ENCODE measurements around the gene DYDC1.

DYDC1 gene

GRCh38 chr10:80324891-80325364 lies 31.6 kb downstream of the DYDC1 start:
- Histone ChIP-seq H4K20me1 (ENCODE audit: insufficient read depth, low read length, poor library complexity, severe bottlenecking) (no peaks in the 10 kb centered on the region), H2AFZ (ENCODE audit: low read length) (no peak overlapping the region), H3K9me2 (replicated peaks; ENCODE audit: low read depth, low read length) (no peaks in the 10 kb centered on the region), H3K27me3 (ENCODE audit: insufficient read depth, low read length, poor library complexity, severe bottlenecking) (no peaks in the 10 kb centered on the region), H3K9ac (ENCODE audit: low read depth, low read length, poor library complexity, severe bottlenecking) (no peak overlapping the region), H3K79me2 (ENCODE audit: insufficient read depth, low read length) (no peaks in the 10 kb centered on the region), H3K9me3 (ENCODE audit: insufficient read depth, low read depth, low read length) (no peaks in the 10 kb centered on the region), H3K36me3 (ENCODE audit: insufficient read depth, low read length) (no peaks in the 10 kb centered on the region), H3F3A (ENCODE audit: low read depth) (no peaks in the 10 kb centered on the region), H3K4me2 (ENCODE audit: low read depth, low read length, poor library complexity, severe bottlenecking) (no peak overlapping the region), H3K4me3 (ENCODE audit: low read length, poor library complexity, severe bottlenecking) (no peak overlapping the region), H3K4me1 (ENCODE audit: insufficient read depth, low read length, poor library complexity, severe bottlenecking) (peaks cover 16% of the 10 kb centered on the region)
- TF ChIP-seq CTCF (conservative IDR thresholded peaks at IDR 0.05; ENCODE audit: low read length) (no peak), EZH2phosphoT487 (IDR thresholded peaks at IDR 0.05; ENCODE audit: borderline replicate concordance) (no peak)

- H3K36me3 ChIP-seq (ENCODE audit: insufficient read depth, low read length): no peaks in the 10 kb centered on the region
- no peaks in the 10 kb centered on the region for H3K9me3 ChIP-seq (ENCODE audit: insufficient read depth, low read depth, low read length)
- H3K79me2 ChIP-seq (ENCODE audit: insufficient read depth, low read length): no peaks in the 10 kb centered on the region
- no peak overlapping the region for H3K4me3 ChIP-seq (ENCODE audit: low read length, poor library complexity, severe bottlenecking)
- no peak overlapping the region for H3K9ac ChIP-seq (ENCODE audit: low read depth, low read length, poor library complexity, severe bottlenecking)
- peak overlapping the region; percentile 1 for H3K4me2 ChIP-seq (ENCODE audit: low read depth, low read length, poor library complexity, severe bottlenecking)
- no peaks in the 10 kb centered on the region for H4K20me1 ChIP-seq (ENCODE audit: insufficient read depth, low read length, poor library complexity, severe bottlenecking)
- H3K27me3 ChIP-seq (ENCODE audit: insufficient read depth, low read length, poor library complexity, severe bottlenecking): no peaks in the 10 kb centered on the region
- peaks cover 16% of the 10 kb centered on the region for H3K4me1 ChIP-seq (ENCODE audit: insufficient read depth, low read length, poor library complexity, severe bottlenecking)
- H3F3A ChIP-seq (ENCODE audit: low read depth): no peaks in the 10 kb centered on the region
- TF ChIP-seq EZH2phosphoT487 (IDR thresholded peaks at IDR 0.05; ENCODE audit: borderline replicate concordance): no peak
- no peak for TF ChIP-seq CTCF (conservative IDR thresholded peaks at IDR 0.05; ENCODE audit: low read length)
- no peaks in the 10 kb centered on the region for H3K9me2 ChIP-seq (replicated peaks; ENCODE audit: low read depth, low read length)
- no peak overlapping the region for H2AFZ ChIP-seq (ENCODE audit: low read length)
Observed at GRCh38 chr10:80324086-80324485, 32.5 kb downstream of the DYDC1 start.

- no peaks in the 10 kb centered on the region for H3K79me2 ChIP-seq (ENCODE audit: insufficient read depth, low read length)
- H3F3A ChIP-seq (ENCODE audit: low read depth): no peaks in the 10 kb centered on the region
- no peaks in the 10 kb centered on the region for H3K27me3 ChIP-seq (ENCODE audit: insufficient read depth, low read length, poor library complexity, severe bottlenecking)
- H2AFZ ChIP-seq (ENCODE audit: low read length): peak overlapping the region; percentile 51; the same call in 1 of the 2 replicates
- no peak overlapping the region for H3K4me3 ChIP-seq (ENCODE audit: low read length, poor library complexity, severe bottlenecking)
- H3K4me1 ChIP-seq (ENCODE audit: insufficient read depth, low read length, poor library complexity, severe bottlenecking): peaks cover 16% of the 10 kb centered on the region
- no peaks in the 10 kb centered on the region for H4K20me1 ChIP-seq (ENCODE audit: insufficient read depth, low read length, poor library complexity, severe bottlenecking)
- no peaks in the 10 kb centered on the region for H3K9me2 ChIP-seq (replicated peaks; ENCODE audit: low read depth, low read length)
- H3K9ac ChIP-seq (ENCODE audit: low read depth, low read length, poor library complexity, severe bottlenecking): no peak overlapping the region
- H3K36me3 ChIP-seq (ENCODE audit: insufficient read depth, low read length): no peaks in the 10 kb centered on the region
- no peaks in the 10 kb centered on the region for H3K9me3 ChIP-seq (ENCODE audit: insufficient read depth, low read depth, low read length)
- H3K4me2 ChIP-seq (ENCODE audit: low read depth, low read length, poor library complexity, severe bottlenecking): peak overlapping the region; percentile 21
- TF ChIP-seq EZH2phosphoT487 (IDR thresholded peaks at IDR 0.05; ENCODE audit: borderline replicate concordance): no peak
- no peak for TF ChIP-seq CTCF (conservative IDR thresholded peaks at IDR 0.05; ENCODE audit: low read length)
Observed at GRCh38 chr10:80323311-80323710, 33.2 kb downstream of the DYDC1 start.

All from Loucy (cell line).